BLaER1 treated with 17β-estradiol and CSF1 and Interleukin-3, amounts not matched to agents 10 nM and 100 nM (cell line): ENCODE results near the gene ABCC5.

Experiments
- H3K27ac ChIP-seq, 11 experiments: shearing (Covaris generic); formaldehyde crosslinking; 2 replicates each; pipeline ENCODE4 v1.8.1; 2022
- H3K27me3 ChIP-seq, 11 experiments: shearing (Covaris generic); formaldehyde crosslinking; 2 replicates each; pipeline ENCODE4 v1.8.1; 2022
- H3K36me3 ChIP-seq, 11 experiments: shearing (Covaris generic); formaldehyde crosslinking; 2 replicates each; pipeline ENCODE4 v1.8.1; 2022
- H3K4me1 ChIP-seq, 10 experiments: shearing (Covaris generic); formaldehyde crosslinking; 2 replicates each; pipeline ENCODE4 v1.8.1; 2022
- H3K4me2 ChIP-seq, 11 experiments: shearing (Covaris generic); formaldehyde crosslinking; 2 replicates each; pipeline ENCODE4 v1.8.1; 2022
- H3K4me3 ChIP-seq, 10 experiments: shearing (Covaris generic); formaldehyde crosslinking; 2 replicates each; pipeline ENCODE4 v1.8.1; 2022
- H3K9ac ChIP-seq, 11 experiments: shearing (Covaris generic); formaldehyde crosslinking; 2 replicates each; pipeline ENCODE4 v1.8.1; 2022
- H3K9me3 ChIP-seq, 11 experiments: shearing (Covaris generic); formaldehyde crosslinking; replicated peaks in 1 of 11; 2 replicates each; pipeline ENCODE4 v1.8.1; 2022
- H4K20me1 ChIP-seq, 11 experiments: shearing (Covaris generic); formaldehyde crosslinking; 2 replicates each; pipeline ENCODE4 v1.8.1; 2022
- Cebpa-rat ChIP-seq, 11 experiments: shearing (Covaris generic); IDR thresholded peaks; 2 replicates each; pipeline ENCODE4 v1.8.1; 2022

The ABCC5 gene

DNA sequence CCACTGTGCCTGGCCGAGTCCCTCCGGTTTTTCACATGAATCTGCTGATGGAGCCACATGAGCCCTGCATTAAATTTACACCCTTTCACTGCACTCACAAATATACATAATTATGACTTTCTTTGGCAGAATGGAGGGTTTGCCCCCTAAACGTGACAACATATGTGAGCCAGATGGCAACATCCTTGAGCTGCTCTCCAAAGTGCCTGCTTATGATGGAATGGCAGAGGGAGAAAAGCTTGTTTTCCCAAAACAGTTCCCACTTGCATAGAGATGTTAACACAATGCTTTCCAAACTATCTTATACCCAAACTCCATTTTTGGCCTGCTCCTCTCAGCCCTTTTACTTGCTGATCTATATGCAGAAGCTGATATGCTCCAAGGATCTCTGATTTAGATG lies 54.9 kb downstream of the ABCC5 start:
- Histone ChIP-seq H3K36me3 (peaks cover 59 to 100% (median 94%) of the 10 kb centered on the region in 11 experiments), H3K9ac (no peak overlapping the region), H3K27ac (no peak overlapping the region), H3K27me3 (no peaks in the 10 kb centered on the region), H3K4me1 (peaks cover 0 to 13% (median 0%) of the 10 kb centered on the region in 10 experiments; a peak in 4 of 20 replicates), H3K9me3 (peaks cover 0 to 2% (median 0%) of the 10 kb centered on the region in 11 experiments; a peak in 5 of 22 replicates), H3K4me3 (no peak overlapping the region), H3K4me2 (no peak overlapping the region), H4K20me1 (no peaks in the 10 kb centered on the region)
- no peak for TF ChIP-seq Cebpa-rat (IDR thresholded peaks at IDR 0.05)

DNA sequence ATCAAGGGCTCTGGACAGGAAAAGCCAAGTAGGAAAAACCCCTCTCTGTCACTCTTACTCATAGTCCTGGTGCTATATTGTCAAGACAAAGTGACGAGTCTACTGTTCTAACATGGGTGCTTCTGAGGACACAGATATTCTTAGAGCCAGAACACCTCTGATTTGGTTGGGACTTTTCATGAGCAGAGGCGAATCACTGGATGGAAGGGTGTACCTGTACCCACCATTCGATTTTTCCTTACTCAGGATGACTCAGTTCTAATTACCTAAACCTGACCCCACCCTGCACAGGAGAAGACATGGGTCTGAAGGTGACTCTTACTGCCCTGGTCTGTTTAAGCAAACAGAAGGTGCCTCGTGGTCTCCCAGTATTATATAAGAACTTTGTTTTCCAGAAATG lies 58.5 kb downstream of the ABCC5 start:
- H3K27ac ChIP-seq: no peak overlapping the region
- peaks cover 42 to 88% (median 69%) of the 10 kb centered on the region in 11 experiments for H3K36me3 ChIP-seq
- no peak overlapping the region for H3K4me2 ChIP-seq
- H3K4me1 ChIP-seq: peaks cover 0 to 5% (median 0%) of the 10 kb centered on the region in 10 experiments; a peak in 5 of 20 replicates
- no peak overlapping the region for H3K4me3 ChIP-seq
- H3K9ac ChIP-seq: no peak overlapping the region
- no peaks in the 10 kb centered on the region for H3K27me3 ChIP-seq
- H4K20me1 ChIP-seq: no peaks in the 10 kb centered on the region
- no peak for TF ChIP-seq Cebpa-rat (IDR thresholded peaks at IDR 0.05)
- peaks cover 0 to 10% (median 5%) of the 10 kb centered on the region in 11 experiments; a peak in 11 of 22 replicates for H3K9me3 ChIP-seq

DNA sequence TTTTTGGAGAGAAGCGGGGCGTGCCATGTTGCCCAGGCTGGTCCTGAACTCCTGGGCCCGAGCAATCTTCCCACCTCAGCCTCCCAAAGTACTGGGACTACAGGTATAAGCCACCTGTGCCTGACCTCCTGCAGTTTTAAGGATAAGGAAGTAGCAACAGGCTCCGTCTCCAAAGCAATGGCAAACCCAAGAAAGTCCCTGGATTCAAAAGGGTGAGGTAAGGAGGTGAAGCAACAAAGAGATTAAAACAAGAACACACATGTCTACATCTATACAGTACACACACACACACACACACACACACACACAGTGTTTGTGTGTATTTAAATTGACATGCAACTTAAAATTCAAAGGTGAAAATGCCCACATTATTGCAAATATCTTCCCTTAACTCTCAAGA lies 58.9 kb downstream of the ABCC5 start:
- peaks cover 39 to 87% (median 65%) of the 10 kb centered on the region in 11 experiments for H3K36me3 ChIP-seq
- H3K27me3 ChIP-seq: no peaks in the 10 kb centered on the region
- H4K20me1 ChIP-seq: no peaks in the 10 kb centered on the region

GRCh38 chr3:183958226-183958625 lies 59.5 kb downstream of the ABCC5 start:
- Histone ChIP-seq H3K36me3 (peaks cover 33 to 86% (median 62%) of the 10 kb centered on the region in 11 experiments), H3K27ac (no peak overlapping the region), H3K27me3 (no peaks in the 10 kb centered on the region), H3K4me1 (peaks cover 0 to 14% (median 0%) of the 10 kb centered on the region in 10 experiments; a peak in 10 of 20 replicates), H3K9ac (no peak overlapping the region), H3K4me3 (no peak overlapping the region), H4K20me1 (no peaks in the 10 kb centered on the region), H3K9me3 (peaks cover 0 to 10% (median 5%) of the 10 kb centered on the region in 11 experiments; a peak in 11 of 22 replicates), H3K4me2 (no peak overlapping the region)
- no peak for TF ChIP-seq Cebpa-rat (IDR thresholded peaks at IDR 0.05)

More for the DNA sequence above, 58.9 kb downstream of the ABCC5 start:
- H3K9me3 ChIP-seq: peaks cover 0 to 10% (median 5%) of the 10 kb centered on the region in 11 experiments; a peak in 11 of 22 replicates
- TF ChIP-seq Cebpa-rat (IDR thresholded peaks at IDR 0.05): no peak
- H3K9ac ChIP-seq: no peak overlapping the region
- H3K4me3 ChIP-seq: no peak overlapping the region
- no peak overlapping the region for H3K27ac ChIP-seq
- H3K4me1 ChIP-seq: peaks cover 0 to 9% (median 0%) of the 10 kb centered on the region in 10 experiments; a peak in 10 of 20 replicates
- no peak overlapping the region for H3K4me2 ChIP-seq

DNA sequence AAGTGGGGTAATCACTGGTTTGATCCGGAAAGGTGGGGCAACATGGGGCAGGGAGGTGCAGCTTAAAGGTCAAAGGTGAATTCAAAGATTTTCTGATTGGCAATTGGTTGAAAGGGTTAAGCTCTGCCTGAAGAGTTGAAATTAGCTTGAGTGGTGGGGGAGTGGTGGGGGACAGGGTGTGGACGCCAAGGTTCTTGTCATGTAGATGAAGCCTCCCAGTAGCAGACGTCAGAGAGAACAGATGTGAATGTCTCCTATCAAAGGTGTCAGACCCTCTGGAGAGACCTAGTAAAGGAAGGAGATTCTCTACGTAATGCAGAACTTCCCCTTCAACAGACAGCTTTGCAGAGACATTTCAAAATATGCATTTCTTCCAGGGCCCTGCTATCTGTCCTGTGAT lies 62.8 kb downstream of the ABCC5 start:
- peaks cover 0 to 10% (median 5%) of the 10 kb centered on the region in 11 experiments; a peak in 11 of 22 replicates for H3K9me3 ChIP-seq
- H3K36me3 ChIP-seq: peaks cover 27 to 86% (median 65%) of the 10 kb centered on the region in 11 experiments
- H3K27ac ChIP-seq: no peak overlapping the region
- peaks cover 0 to 15% (median 0%) of the 10 kb centered on the region in 10 experiments; a peak in 10 of 20 replicates for H3K4me1 ChIP-seq
- no peaks in the 10 kb centered on the region for H3K27me3 ChIP-seq
- H3K4me2 ChIP-seq: no peak overlapping the region
- peaks cover 0 to 6% (median 0%) of the 10 kb centered on the region in 11 experiments; a peak in 2 of 22 replicates for H4K20me1 ChIP-seq
- TF ChIP-seq Cebpa-rat (IDR thresholded peaks at IDR 0.05): no peak
- no peak overlapping the region for H3K4me3 ChIP-seq
- H3K9ac ChIP-seq: no peak overlapping the region

DNA sequence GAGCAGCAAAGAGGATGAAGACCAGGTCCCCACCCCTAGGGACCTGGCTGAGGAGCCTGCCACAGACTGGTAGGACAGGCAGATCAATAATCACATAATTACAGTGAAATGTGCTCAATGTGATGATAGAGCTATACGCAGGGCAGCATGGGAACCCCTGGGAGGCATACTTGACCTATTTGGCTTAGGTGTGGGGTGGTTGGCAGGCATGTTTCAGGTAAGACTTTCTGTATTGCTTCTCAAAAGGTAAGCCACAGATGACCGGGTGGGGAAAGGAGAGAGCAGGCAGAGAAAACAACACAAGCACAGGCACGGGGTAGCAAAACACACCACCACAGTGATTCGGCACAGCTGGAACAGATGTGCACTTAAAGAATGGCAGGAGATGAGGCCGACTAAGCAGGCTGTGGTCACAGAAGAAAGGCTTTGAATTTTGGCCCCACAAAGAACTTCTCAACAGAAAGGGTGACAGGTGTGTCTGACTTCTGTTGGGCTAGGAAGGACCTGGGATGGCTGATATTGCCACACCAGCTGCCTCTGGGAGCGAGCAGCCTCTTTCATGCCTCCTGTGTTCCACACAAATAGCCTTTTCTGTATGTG lies 64.1 kb downstream of the ABCC5 start:
- H3K27ac ChIP-seq: no peak overlapping the region
- H3K27me3 ChIP-seq: no peaks in the 10 kb centered on the region
- TF ChIP-seq Cebpa-rat (IDR thresholded peaks at IDR 0.05): no peak
- H3K36me3 ChIP-seq: peaks cover 35 to 86% (median 65%) of the 10 kb centered on the region in 11 experiments
- no peak overlapping the region for H3K4me3 ChIP-seq
- peaks cover 0 to 15% (median 0%) of the 10 kb centered on the region in 10 experiments; a peak in 10 of 20 replicates for H3K4me1 ChIP-seq
- H3K9me3 ChIP-seq: peaks cover 0 to 10% (median 5%) of the 10 kb centered on the region in 11 experiments; a peak in 11 of 22 replicates
- peaks cover 0 to 6% (median 0%) of the 10 kb centered on the region in 11 experiments; a peak in 2 of 22 replicates for H4K20me1 ChIP-seq
- no peak overlapping the region for H3K9ac ChIP-seq
- peak overlapping the region in 5 of 11 experiments; percentile 45 to 60 (median 54); a peak in 10 of 22 replicates for H3K4me2 ChIP-seq

DNA sequence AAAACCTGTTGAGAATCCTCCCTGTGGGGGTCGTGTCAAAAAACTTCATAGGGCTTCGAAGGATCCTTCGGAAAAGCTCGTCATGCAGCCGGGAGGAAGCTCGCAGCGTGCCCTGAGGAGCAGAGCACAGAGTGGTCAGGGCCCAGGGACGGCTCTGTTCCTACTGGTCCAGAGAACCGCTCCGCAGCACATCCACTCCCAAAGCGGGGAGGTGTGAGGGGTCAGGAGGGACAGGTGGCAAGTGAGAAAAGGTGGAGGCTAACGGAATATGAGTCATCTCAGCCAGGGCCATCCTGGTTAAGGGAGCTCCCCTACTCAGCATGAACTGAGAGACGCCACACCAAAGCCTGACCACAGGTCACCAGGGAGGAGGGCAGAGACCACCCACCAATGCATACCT lies 66.2 kb downstream of the ABCC5 start:
- Histone ChIP-seq H3K27me3 (no peaks in the 10 kb centered on the region), H3K4me3 (no peak overlapping the region), H3K4me1 (peaks cover 0 to 15% (median 0%) of the 10 kb centered on the region in 10 experiments; a peak in 10 of 20 replicates), H4K20me1 (peaks cover 0 to 6% (median 0%) of the 10 kb centered on the region in 11 experiments; a peak in 2 of 22 replicates), H3K9ac (no peak overlapping the region), H3K27ac (no peak overlapping the region), H3K36me3 (peaks cover 40 to 92% (median 71%) of the 10 kb centered on the region in 11 experiments), H3K9me3 (no peaks in the 10 kb centered on the region), H3K4me2 (no peak overlapping the region)
- TF ChIP-seq Cebpa-rat (IDR thresholded peaks at IDR 0.05): no peak

DNA sequence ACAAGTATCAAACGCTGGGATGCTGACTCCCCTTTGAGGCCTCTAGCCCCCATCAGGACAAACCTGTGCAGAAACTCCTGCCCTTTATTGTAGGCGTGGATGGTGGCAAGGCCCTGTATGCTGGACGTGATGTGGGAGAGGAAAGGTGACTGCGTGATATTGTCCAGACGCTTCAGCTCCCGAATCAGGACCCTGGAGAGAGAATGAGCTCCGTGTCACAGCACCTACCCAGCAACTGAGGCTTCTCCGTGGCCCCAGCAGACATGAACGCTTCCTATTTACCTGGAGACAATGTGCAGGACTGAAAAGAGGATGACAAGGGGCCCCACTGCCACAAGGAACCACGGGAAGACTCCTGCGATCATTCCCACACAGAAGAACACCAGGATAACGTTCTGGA lies 68.0 kb downstream of the ABCC5 start:
- Histone ChIP-seq H3K4me1 (peaks cover 0 to 15% (median 7%) of the 10 kb centered on the region in 10 experiments; a peak in 14 of 20 replicates), H3K27me3 (no peaks in the 10 kb centered on the region), H3K27ac (no peak overlapping the region), H3K4me2 (no peak overlapping the region), H3K36me3 (peaks cover 58 to 98% (median 83%) of the 10 kb centered on the region in 11 experiments), H3K4me3 (no peak overlapping the region), H3K9ac (no peak overlapping the region), H4K20me1 (peaks cover 0 to 6% (median 0%) of the 10 kb centered on the region in 11 experiments; a peak in 2 of 22 replicates), H3K9me3 (no peaks in the 10 kb centered on the region)
- TF ChIP-seq Cebpa-rat (IDR thresholded peaks at IDR 0.05): no peak

GRCh38 chr3:183946037-183946436 lies 71.6 kb downstream of the ABCC5 start:
- no peak for TF ChIP-seq Cebpa-rat (IDR thresholded peaks at IDR 0.05)
- Histone ChIP-seq H3K9ac (no peak overlapping the region), H3K4me2 (no peak overlapping the region), H3K36me3 (peaks cover 79 to 99% (median 92%) of the 10 kb centered on the region in 11 experiments), H3K27ac (no peak overlapping the region), H3K9me3 (no peaks in the 10 kb centered on the region), H4K20me1 (no peaks in the 10 kb centered on the region; a peak in 2 of 22 replicates), H3K4me1 (peaks cover 0 to 10% (median 0%) of the 10 kb centered on the region in 10 experiments; a peak in 4 of 20 replicates), H3K4me3 (no peak overlapping the region), H3K27me3 (no peaks in the 10 kb centered on the region)
